Stimulated activated CD4-positive, alpha-beta T cell treated with anti-CD3 and anti-CD28 coated beads, Interleukin-15, amount 100 ng/mL, for 1 hour (primary cell): ENCODE measurements around the gene FAM9C.
"Not testable (repeated sequence)": the region's sequence is repeated elsewhere in the genome, so short reads cannot be mapped to it uniquely, and the experiment has no call there.

Experiments used
- DNase-seq, 2 donors: peaks; one replicate each; pipeline ENCODE4 v3.0.0-alpha.2; 2020; ENCODE audit warnings: low read depth in 1 of 2, low spot score in 1 of 2

Gene FAM9C

GRCh38 chrX:13043938-13044337 is 482 bp downstream of the FAM9C start:
- no peak for DNase-seq

- no peak for DNase-seq
Observed at GRCh38 chrX:13043138-13043537, 1.3 kb downstream of the FAM9C start.

GRCh38 chrX:13036896-13037295 is 7.5 kb downstream of the FAM9C start:
- no peak for DNase-seq

- DNase-seq: no peak
Observed at GRCh38 chrX:13033193-13033592, 11.2 kb downstream of the FAM9C start.

- no peak for DNase-seq
Observed at GRCh38 chrX:13029887-13030771, 14.3 kb downstream of the FAM9C start.

- no peak for DNase-seq
Observed at GRCh38 chrX:13029637-13029886, 14.9 kb downstream of the FAM9C start.

GRCh38 chrX:13028871-13029636 is 15.4 kb downstream of the FAM9C start:
- DNase-seq: no peak

GRCh38 chrX:13026877-13027652 is 17.4 kb downstream of the FAM9C start:
- no peak for DNase-seq

- DNase-seq: no peak
Observed at GRCh38 chrX:13024986-13025385, 19.4 kb downstream of the FAM9C start.

GRCh38 chrX:13023979-13024378 is 20.4 kb downstream of the FAM9C start:
- no peak for DNase-seq

- DNase-seq: no peak
Observed at GRCh38 chrX:13023567-13023966, 20.9 kb downstream of the FAM9C start.

GRCh38 chrX:13022926-13023325 is 21.5 kb downstream of the FAM9C start:
- no peak for DNase-seq

- not testable (repeated sequence) for DNase-seq
Observed at GRCh38 chrX:13016731-13017130, 27.7 kb downstream of the FAM9C start.

- DNase-seq: no peak
Observed at GRCh38 chrX:13015536-13016236, 28.7 kb downstream of the FAM9C start.

- no peak for DNase-seq
Observed at GRCh38 chrX:13014111-13015096, 30.0 kb downstream of the FAM9C start.

- no peak for DNase-seq
Observed at GRCh38 chrX:13013363-13014110, 30.9 kb downstream of the FAM9C start.

- DNase-seq: no peak
Observed at GRCh38 chrX:13010546-13010945, 33.9 kb downstream of the FAM9C start.

GRCh38 chrX:13009844-13010243 is 34.6 kb downstream of the FAM9C start:
- DNase-seq: no peak

- no peak for DNase-seq
Observed at GRCh38 chrX:13009273-13009672, 35.1 kb downstream of the FAM9C start.
